HG03432 (cell line): ENCODE measurements around the gene SLC6A2.
"Not testable (repeated sequence)": the region's sequence is repeated elsewhere in the genome, so short reads cannot be mapped to it uniquely, and the experiment has no call there.

Experiments used
- ATAC-seq: cut with Tn5 transposase; IDR thresholded peaks from one replicate; pipeline ENCODE4 v1.9.1; 2021; ENCODE audit warnings: mild to moderate bottlenecking, moderate library complexity; ENCODE audit not compliant: unreplicated experiment

SLC6A2 gene

GRCh38 chr16:55655897-55656681 is at the start of gene SLC6A2:
SLC6A2 (plus strand) TSS chr16:55655988; CDS start chr16:55656695, 707 bp downstream.
- no peak for ATAC-seq

- no peak for ATAC-seq
Measured at GRCh38 chr16:55613613-55614335, 42.0 kb upstream of the SLC6A2 start.

GRCh38 chr16:55615071-55615470 is 40.7 kb upstream of the SLC6A2 start:
- ATAC-seq, result no peak

- not testable (repeated sequence) for ATAC-seq
Measured at GRCh38 chr16:55615670-55616069, 40.1 kb upstream of the SLC6A2 start.

GRCh38 chr16:55621771-55622170 is 34.0 kb upstream of the SLC6A2 start:
- no peak for ATAC-seq

GRCh38 chr16:55622272-55622671 is 33.5 kb upstream of the SLC6A2 start:
- ATAC-seq, result no peak

- ATAC-seq, result no peak
Measured at GRCh38 chr16:55622930-55623561, 32.7 kb upstream of the SLC6A2 start.

- ATAC-seq, result no peak
Measured at GRCh38 chr16:55623640-55624039, 32.1 kb upstream of the SLC6A2 start.

- no peak for ATAC-seq
Measured at GRCh38 chr16:55624696-55625095, 31.1 kb upstream of the SLC6A2 start.

GRCh38 chr16:55625843-55626242 is 29.9 kb upstream of the SLC6A2 start:
- ATAC-seq, result no peak

- no peak for ATAC-seq
Measured at GRCh38 chr16:55628306-55628968, 27.4 kb upstream of the SLC6A2 start.

GRCh38 chr16:55630774-55631173 is 25.0 kb upstream of the SLC6A2 start:
- no peak for ATAC-seq

- no peak for ATAC-seq
Measured at GRCh38 chr16:55632259-55632658, 23.5 kb upstream of the SLC6A2 start.

- ATAC-seq, result no peak
Measured at GRCh38 chr16:55634193-55634592, 21.6 kb upstream of the SLC6A2 start.

GRCh38 chr16:55638256-55638655 is 17.5 kb upstream of the SLC6A2 start:
- no peak for ATAC-seq

- no peak for ATAC-seq
Measured at GRCh38 chr16:55640701-55641327, 15.0 kb upstream of the SLC6A2 start.

- ATAC-seq, result no peak
Measured at GRCh38 chr16:55641430-55642056, 14.2 kb upstream of the SLC6A2 start.

GRCh38 chr16:55642611-55643010 is 13.2 kb upstream of the SLC6A2 start:
- no peak for ATAC-seq

GRCh38 chr16:55643161-55643970 is 12.4 kb upstream of the SLC6A2 start:
- ATAC-seq, result no peak
